Measurements from ENCODE around the gene PLEKHA7.
A peak's percentile ranks its signal among the peaks of the same experiment; 100 is the strongest.
"Not testable (repeated sequence)": the region's sequence is repeated elsewhere in the genome, so short reads cannot be mapped to it uniquely, and the experiment has no call there.

The PLEKHA7 gene

DNA sequence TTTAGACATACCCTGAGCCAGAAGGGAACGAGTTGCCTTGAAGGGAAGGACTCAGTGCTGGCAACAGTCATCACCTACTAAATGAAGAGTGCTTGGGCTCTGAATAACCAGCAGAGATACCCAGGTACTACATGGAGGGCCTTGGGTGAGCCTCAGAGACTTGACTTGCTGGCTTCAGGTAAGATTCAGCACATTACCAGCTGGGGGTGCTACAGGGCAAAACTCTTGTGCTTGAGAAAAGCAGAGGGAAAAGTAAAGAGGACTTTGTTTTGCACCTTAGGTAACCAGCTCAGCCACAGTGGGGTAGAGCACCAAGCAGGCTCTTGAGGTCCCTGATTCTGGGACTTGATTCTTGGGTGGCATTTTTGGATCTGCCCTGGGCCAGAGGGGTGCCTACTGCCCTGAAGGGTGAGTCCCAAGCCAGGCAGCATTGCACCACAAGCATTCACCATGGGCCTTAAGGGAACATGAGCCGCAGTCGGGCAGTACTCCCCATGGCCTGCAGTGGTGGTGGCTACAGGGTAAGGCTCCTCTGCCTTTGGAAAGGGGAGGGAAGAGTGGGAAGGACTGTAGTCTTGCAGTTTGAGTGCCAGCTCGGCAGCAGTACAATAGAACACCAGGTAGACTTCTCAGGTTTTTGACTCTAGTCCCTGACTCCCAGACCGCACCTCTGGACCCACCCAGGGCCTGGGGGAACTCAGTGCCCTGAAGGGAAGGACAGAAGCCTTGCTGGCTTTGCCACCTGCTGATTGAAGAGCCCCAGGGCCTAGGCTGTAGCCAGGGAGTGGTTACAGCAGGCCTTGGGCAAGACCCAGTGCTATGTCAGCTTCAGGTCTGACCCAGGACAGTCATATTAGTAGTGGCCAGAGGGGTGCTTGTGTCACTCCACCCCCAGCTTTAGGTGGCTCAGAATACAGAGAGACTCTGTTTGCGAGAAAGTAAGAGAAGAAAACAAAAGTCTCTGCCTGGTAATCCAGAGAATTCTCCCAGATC lies 22.7 kb upstream of the PLEKHA7 start:
- DNase-seq = peak; percentile 24
- no peaks in the 10 kb centered on the region for H3K36me3 ChIP-seq
- no peaks in the 10 kb centered on the region for H3K27me3 ChIP-seq (ENCODE audit: insufficient read depth, low read depth, severe bottlenecking)
- H3K4me3 ChIP-seq (ENCODE audit: low read depth, low read length) = no peak overlapping the region
- TF ChIP-seq CTCF (IDR thresholded peaks at IDR 0.05; ENCODE audit: low read depth, low read length) = peak; percentile 44
- H3K9me3 ChIP-seq (ENCODE audit: severe bottlenecking) = no peaks in the 10 kb centered on the region
- H3K27ac ChIP-seq = no peak overlapping the region

- not testable (repeated sequence) for H3K36me3 ChIP-seq; H3K27me3 ChIP-seq (ENCODE audit: insufficient read depth, low read depth, severe bottlenecking); H3K27ac ChIP-seq; H3K4me3 ChIP-seq (ENCODE audit: low read depth, low read length); H3K9me3 ChIP-seq (ENCODE audit: severe bottlenecking); DNase-seq
Measured at GRCh38 chr11:17034027-17034426, 19.8 kb upstream of the PLEKHA7 start.

- H3K27ac ChIP-seq = no peak overlapping the region
Measured at GRCh38 chr11:17026487-17027082, 12.4 kb upstream of the PLEKHA7 start.

GRCh38 chr11:17024924-17025323 lies 10.7 kb upstream of the PLEKHA7 start:
- TF ChIP-seq CTCF (IDR thresholded peaks at IDR 0.05; ENCODE audit: low read depth, low read length) = no peak
- no peak overlapping the region for H3K27ac ChIP-seq
- H3K36me3 ChIP-seq = peaks cover 22% of the 10 kb centered on the region
- H3K27me3 ChIP-seq (ENCODE audit: insufficient read depth, low read depth, severe bottlenecking) = no peaks in the 10 kb centered on the region
- no peak for DNase-seq
- no peaks in the 10 kb centered on the region for H3K9me3 ChIP-seq (ENCODE audit: severe bottlenecking)
- H3K4me3 ChIP-seq (ENCODE audit: low read depth, low read length) = no peak overlapping the region

More at GRCh38 chr11:17026487-17027082, 12.4 kb upstream of the PLEKHA7 start:
- Histone ChIP-seq H3K27me3 (ENCODE audit: insufficient read depth, low read depth, severe bottlenecking) (no peaks in the 10 kb centered on the region), H3K36me3 (peaks cover 12% of the 10 kb centered on the region), H3K4me3 (ENCODE audit: low read depth, low read length) (no peak overlapping the region), H3K9me3 (ENCODE audit: severe bottlenecking) (no peaks in the 10 kb centered on the region)
- TF ChIP-seq CTCF (IDR thresholded peaks at IDR 0.05; ENCODE audit: low read depth, low read length) = no peak
- no peak for DNase-seq

GRCh38 chr11:17021511-17021910 lies 7.3 kb upstream of the PLEKHA7 start:
- H3K4me3 ChIP-seq (ENCODE audit: low read depth, low read length) = no peak overlapping the region
- H3K36me3 ChIP-seq = peaks cover 22% of the 10 kb centered on the region
- TF ChIP-seq CTCF (IDR thresholded peaks at IDR 0.05; ENCODE audit: low read depth, low read length) = no peak
- H3K27me3 ChIP-seq (ENCODE audit: insufficient read depth, low read depth, severe bottlenecking) = no peaks in the 10 kb centered on the region
- no peaks in the 10 kb centered on the region for H3K9me3 ChIP-seq (ENCODE audit: severe bottlenecking)
- no peak overlapping the region for H3K27ac ChIP-seq
- no peak for DNase-seq

GRCh38 chr11:17020831-17021230 lies 6.6 kb upstream of the PLEKHA7 start:
- H3K9me3 ChIP-seq (ENCODE audit: severe bottlenecking) = no peaks in the 10 kb centered on the region
- H3K27me3 ChIP-seq (ENCODE audit: insufficient read depth, low read depth, severe bottlenecking) = no peaks in the 10 kb centered on the region
- peaks cover 22% of the 10 kb centered on the region for H3K36me3 ChIP-seq
- no peak for DNase-seq
- no peak for TF ChIP-seq CTCF (IDR thresholded peaks at IDR 0.05; ENCODE audit: low read depth, low read length)
- H3K4me3 ChIP-seq (ENCODE audit: low read depth, low read length) = no peak overlapping the region
- no peak overlapping the region for H3K27ac ChIP-seq

Data from WERI-Rb-1 (cell line).